CD4-positive, alpha-beta T cell (primary cell): ENCODE measurements around the gene FTCDNL1. TPM values are rescaled to one million over a fixed set of nuclear protein-coding genes. Genes with fewer than 3 reads are reported as not detected.

Experiments
- ATAC-seq: fragments of 200-7000 bp; cut with Tn5 transposase; one replicate; pipeline ENCODE4 v1.10.0; 2022; ENCODE audit warnings: mild to moderate bottlenecking; ENCODE audit not compliant: poor library complexity
- CTCF ChIA-PET: fragments of 350-600 bp; sonication (Branson Sonifier 250); formaldehyde crosslinking; loops from one replicate; lab custom pipeline; 2021; ENCODE audit warnings: antibody characterized with exemption, inconsistent platforms; lab: Charles Lee
- POLR2A ChIA-PET: fragments of 350-600 bp; sonication (Branson Sonifier 250); formaldehyde crosslinking; loops from one replicate; lab custom pipeline; 2021; ENCODE audit warnings: antibody characterized with exemption, inconsistent platforms; lab: Charles Lee
- DNase-seq, 14 experiments: peaks; one replicate each; pipeline ENCODE4 v3.0.0-alpha.2; 2013 to 2020; ENCODE audit warnings: mixed read lengths in 2 of 14
- H3K27ac ChIP-seq, 2 donors: one replicate each; pipeline versions ENCODE4 v1.5.1 to v1.7.0; 2013; ENCODE audit warnings: low read length in 2 of 2, low read depth in 1 of 2, mild to moderate bottlenecking in 1 of 2
- H3K27me3 ChIP-seq, 2 experiments: 1 replicate in 1 of 2; 2 replicates in 1 of 2; pipeline versions ENCODE4 v1.6.1 to v1.7.0; 2013; ENCODE audit warnings: low read length in 2 of 2, control low read depth in 1 of 2, mild to moderate bottlenecking in 1 of 2, moderate library complexity in 1 of 2; ENCODE audit not compliant: insufficient read depth in 2 of 2, control insufficient read depth in 1 of 2
- H3K36me3 ChIP-seq: one replicate; pipeline ENCODE4 v1.6.1; 2013; ENCODE audit warnings: low read length, control low read depth; ENCODE audit not compliant: insufficient read depth
- H3K4me1 ChIP-seq: one replicate; pipeline ENCODE4 v1.6.1; 2013; ENCODE audit warnings: low read length, control low read depth; ENCODE audit not compliant: insufficient read depth
- H3K4me3 ChIP-seq: one replicate; pipeline ENCODE4 v1.5.1; 2013; ENCODE audit warnings: mild to moderate bottlenecking, low read length, moderate library complexity
- H3K9me3 ChIP-seq, 2 experiments: 1 replicate in 1 of 2; 2 replicates in 1 of 2; pipeline versions ENCODE4 v1.6.1 to v1.7.0; 2013; ENCODE audit warnings: low read length in 2 of 2, mild to moderate bottlenecking in 2 of 2, control low read depth in 1 of 2, moderate library complexity in 1 of 2; ENCODE audit not compliant: control insufficient read depth in 1 of 2, insufficient read depth in 1 of 2
- H3K27ac Mint-ChIP-seq: one replicate; pipeline ENCODE4 v1.8.0; 2020; ENCODE audit warnings: mixed read lengths
- H3K27me3 Mint-ChIP-seq: one replicate; pipeline ENCODE4 v1.8.0; 2021; ENCODE audit warnings: mixed read lengths
- H3K36me3 Mint-ChIP-seq: one replicate; pipeline ENCODE4 v1.8.0; 2021; ENCODE audit warnings: low read depth, mixed read lengths
- H3K4me1 Mint-ChIP-seq: one replicate; pipeline ENCODE4 v1.8.0; 2021; ENCODE audit warnings: low read depth, mixed read lengths
- H3K4me3 Mint-ChIP-seq: one replicate; pipeline ENCODE4 v1.8.0; 2020; ENCODE audit warnings: mild to moderate bottlenecking, mixed read lengths
- H3K9me3 Mint-ChIP-seq: one replicate; pipeline ENCODE4 v1.8.0; 2020; ENCODE audit warnings: mixed read lengths
- CTCF ChIP-seq: fragments of 200-600 bp; IDR thresholded peaks from one replicate; pipeline ENCODE4 v1.8.0; 2022; ENCODE audit warnings: antibody characterized with exemption, mild to moderate bottlenecking
- intact Hi-C, 2 experiments: fragments of 100-400 bp; cut with DNase I in 1 of 2; cut with micrococcal nuclease in 1 of 2; formaldehyde crosslinking; loops; one replicate each; pipeline versions ENCODE4 v1.15.1 to v1.9.0; 2023 to 2025; cut with DNase I, micrococcal nuclease
- polyA plus RNA-seq, 2 donors: library from polyadenylated mRNA; unstranded; fragments of 120-200 nt; gene quantifications; one replicate each; pipeline ENCODE4 v1.2.1, GENCODE V29; 2013
- total RNA-seq, 174 experiments: library from RNA in 2 of 174; stranded (reverse) in 2 of 174; gene quantifications; one replicate each; pipeline ENCODE4 v1.2.3 and lab custom pipeline; 2021 to 2026

Gene FTCDNL1
- total RNA-seq (1 to 10 TPM in 1 of 2 experiments, under 1 TPM in 1; 0.78 to 1.3 TPM), total RNA-seq (lab: John Stamatoyannopoulos, UW) (0.27 to 6.8 (median 2.2) reads per million in 172 experiments)
- polyA plus RNA-seq (2013, experiment 1 of 2), result 2.1 TPM
- polyA plus RNA-seq (2013, experiment 2 of 2), result 2.1 TPM

- TF ChIP-seq CTCF, result peak; percentile 65
- H3K27ac ChIP-seq, result no peak within 1 kb of the TSS
- H3K4me1 ChIP-seq, result peaks cover 9% of the 10 kb centered on the region
- Mint-ChIP-seq H3K27me3 (no peaks in the 10 kb centered on the region), H3K9me3 (no peaks in the 10 kb centered on the region), H3K36me3 (no peaks in the 10 kb centered on the region), H3K4me3 (peak within 1 kb of the TSS; percentile 93), H3K4me1 (peaks cover 6% of the 10 kb centered on the region), H3K27ac (peak within 1 kb of the TSS; percentile 10)
- no peaks in the 10 kb centered on the region for H3K27me3 ChIP-seq
- no peaks in the 10 kb centered on the region for H3K36me3 ChIP-seq
- POLR2A ChIA-PET, result interaction anchor here (1.0 kb wide), 1 partner anchor 1013 kb away, joined by 3 read pairs; no protein-coding TSS in a partner anchor
- ATAC-seq (peak; percentile 90), DNase-seq (peak; percentile 17 to 82 (median 56))
- no peaks in the 10 kb centered on the region for H3K9me3 ChIP-seq
- CTCF ChIA-PET, result interaction anchor here (1.9 kb wide), 1 partner anchor 11 kb away, joined by 5 read pairs; no protein-coding TSS in a partner anchor
- H3K4me3 ChIP-seq, result peak within 1 kb of the TSS; percentile 64
- intact Hi-C loops, result loop anchor here in 1 of 2 experiments (5.0 kb wide), 1 partner anchor 56 kb away; no protein-coding TSS in a partner anchor
These were observed at the start of gene FTCDNL1 for GRCh38 chr2:199850718-199851500. Gene FTCDNL1, minus strand, starts transcription at chr2:199851192. Its CDS starts 2,230 bp downstream, at chr2:199848962.

- ChIA-PET POLR2A (no interaction called here), CTCF (interaction anchor here (1.1 kb wide), 1 partner anchor 9 kb away, joined by 3 read pairs; no protein-coding TSS in a partner anchor)
- H3K27me3 Mint-ChIP-seq, result peaks cover 4% of the 10 kb centered on the region
- H3K27ac ChIP-seq, result no peak overlapping the region
- TF ChIP-seq CTCF, result no peak
- no peaks in the 10 kb centered on the region for H3K9me3 Mint-ChIP-seq
- H3K4me3 ChIP-seq, result no peak overlapping the region
- no peaks in the 10 kb centered on the region for H3K36me3 Mint-ChIP-seq
- H3K4me3 Mint-ChIP-seq, result no peak overlapping the region
- intact Hi-C loops, result no loop called here
- no peaks in the 10 kb centered on the region for H3K4me1 Mint-ChIP-seq
- H3K36me3 ChIP-seq, result no peaks in the 10 kb centered on the region
- ATAC-seq, result no peak
- no peaks in the 10 kb centered on the region for H3K4me1 ChIP-seq
- no peaks in the 10 kb centered on the region for H3K27me3 ChIP-seq
- no peaks in the 10 kb centered on the region for H3K9me3 ChIP-seq
- no peak overlapping the region for H3K27ac Mint-ChIP-seq
- no peak for DNase-seq
These were observed 45.6 kb upstream of the FTCDNL1 start for GRCh38 chr2:199896617-199897016.

GRCh38 chr2:199895406-199895805, 44.4 kb upstream of the FTCDNL1 start:
- H3K27ac ChIP-seq, result no peak overlapping the region
- no peaks in the 10 kb centered on the region for H3K36me3 Mint-ChIP-seq
- no peaks in the 10 kb centered on the region for H3K36me3 ChIP-seq
- no peaks in the 10 kb centered on the region for H3K4me1 Mint-ChIP-seq
- H3K27me3 ChIP-seq, result no peaks in the 10 kb centered on the region
- CTCF ChIA-PET, result no interaction called here
- H3K27ac Mint-ChIP-seq, result no peak overlapping the region
- no peak overlapping the region for H3K4me3 Mint-ChIP-seq
- ATAC-seq (no peak), DNase-seq (no peak)
- no peaks in the 10 kb centered on the region for H3K9me3 Mint-ChIP-seq
- intact Hi-C loops, result no loop called here
- POLR2A ChIA-PET, result no interaction called here
- H3K4me1 ChIP-seq, result no peaks in the 10 kb centered on the region
- no peak overlapping the region for H3K4me3 ChIP-seq
- H3K9me3 ChIP-seq, result no peaks in the 10 kb centered on the region
- peaks cover 4% of the 10 kb centered on the region for H3K27me3 Mint-ChIP-seq
- no peak for TF ChIP-seq CTCF
